ENCODE data around the gene SCP2.

Gene SCP2

GRCh38 chr1:53071167-53071865 lies 144.2 kb downstream of the SCP2 start:
- DNase-seq (ENCODE audit: extremely low read depth, insufficient read length): no peak
- H3K36me3 ChIP-seq (ENCODE audit: control insufficient read depth, insufficient read depth, low read length): no peaks in the 10 kb centered on the region
- no peak overlapping the region for H3K4me3 ChIP-seq (replicated peaks; ENCODE audit: low read depth, low read length)
- no peaks in the 10 kb centered on the region for H3K27me3 ChIP-seq (replicated peaks; ENCODE audit: control insufficient read depth, insufficient read depth, low read length)
- TF ChIP-seq CTCF (IDR thresholded peaks at IDR 0.05; ENCODE audit: insufficient read depth, low read length, poor library complexity, severe bottlenecking): no peak

- Histone ChIP-seq H3K4me3 (replicated peaks; ENCODE audit: low read depth, low read length) (no peak overlapping the region), H3K36me3 (ENCODE audit: control insufficient read depth, insufficient read depth, low read length) (no peaks in the 10 kb centered on the region), H3K27me3 (replicated peaks; ENCODE audit: control insufficient read depth, insufficient read depth, low read length) (no peaks in the 10 kb centered on the region)
- DNase-seq (ENCODE audit: extremely low read depth, insufficient read length): no peak
- TF ChIP-seq CTCF (IDR thresholded peaks at IDR 0.05; ENCODE audit: insufficient read depth, low read length, poor library complexity, severe bottlenecking): no peak
These were observed 144.8 kb downstream of the SCP2 start for GRCh38 chr1:53071915-53072314.

- H3K27me3 ChIP-seq (replicated peaks; ENCODE audit: control insufficient read depth, insufficient read depth, low read length): no peaks in the 10 kb centered on the region
- H3K36me3 ChIP-seq (ENCODE audit: control insufficient read depth, insufficient read depth, low read length): no peaks in the 10 kb centered on the region
- no peak for DNase-seq (ENCODE audit: extremely low read depth, insufficient read length)
- no peak for TF ChIP-seq CTCF (IDR thresholded peaks at IDR 0.05; ENCODE audit: insufficient read depth, low read length, poor library complexity, severe bottlenecking)
- H3K4me3 ChIP-seq (replicated peaks; ENCODE audit: low read depth, low read length): no peak overlapping the region
These were observed 146.2 kb downstream of the SCP2 start for GRCh38 chr1:53073287-53073686.

GRCh38 chr1:53073868-53074311 lies 146.8 kb downstream of the SCP2 start:
- Histone ChIP-seq H3K4me3 (replicated peaks; ENCODE audit: low read depth, low read length) (no peak overlapping the region), H3K27me3 (replicated peaks; ENCODE audit: control insufficient read depth, insufficient read depth, low read length) (no peaks in the 10 kb centered on the region), H3K36me3 (ENCODE audit: control insufficient read depth, insufficient read depth, low read length) (no peaks in the 10 kb centered on the region)
- no peak for DNase-seq (ENCODE audit: extremely low read depth, insufficient read length)
- TF ChIP-seq CTCF (IDR thresholded peaks at IDR 0.05; ENCODE audit: insufficient read depth, low read length, poor library complexity, severe bottlenecking): no peak

- no peak for TF ChIP-seq CTCF (IDR thresholded peaks at IDR 0.05; ENCODE audit: insufficient read depth, low read length, poor library complexity, severe bottlenecking)
- Histone ChIP-seq H3K27me3 (replicated peaks; ENCODE audit: control insufficient read depth, insufficient read depth, low read length) (no peaks in the 10 kb centered on the region), H3K36me3 (ENCODE audit: control insufficient read depth, insufficient read depth, low read length) (no peaks in the 10 kb centered on the region), H3K4me3 (replicated peaks; ENCODE audit: low read depth, low read length) (no peak overlapping the region)
- DNase-seq (ENCODE audit: extremely low read depth, insufficient read length): no peak
These were observed 147.5 kb downstream of the SCP2 start for GRCh38 chr1:53074313-53075154.
